ENCODE data around the gene BST1.

GRCh38 chr4:15740764-15741404 is 38.0 kb downstream of the BST1 start:
- TF ChIP-seq EZH2 (IDR thresholded peaks at IDR 0.05; ENCODE audit: insufficient read depth, poor library complexity, severe bottlenecking) = no peak
- TF ChIP-seq EZH2phosphoT487 (IDR thresholded peaks at IDR 0.05; ENCODE audit: insufficient read depth, low read depth) = no peak
